K562 (cell line): ENCODE measurements around the gene MAP1A.

ENCODE experiments used
- CHD1 ChIP-seq: fragments of 200-600 bp; sonication (generic); IDR thresholded peaks from one replicate; pipeline ENCODE4 v1.6.1; 2012; ENCODE audit warnings: mild to moderate bottlenecking, moderate library complexity, low read length, inconsistent platforms
- SMARCA4 ChIP-seq: fragments of 450-650 bp; IDR thresholded peaks from 2 replicates; pipeline ENCODE4 v1.6.1; 2016
- ZNF140 ChIP-seq: fragments of 250-450 bp; sonication (Bioruptor Pico); IDR thresholded peaks from 2 replicates; pipeline ENCODE4 v1.8.0; 2021; ENCODE audit warnings: moderate library complexity, mild to moderate bottlenecking, inconsistent platforms
- TF ChIP-seq, protein P1 (sequence below): sonication (generic); formaldehyde crosslinking; IDR thresholded peaks from 2 replicates; pipeline ENCODE4 v1.8.0; 2022; ENCODE audit warnings: missing genetic modification reagents, mild to moderate bottlenecking, borderline replicate concordance

DNA sequence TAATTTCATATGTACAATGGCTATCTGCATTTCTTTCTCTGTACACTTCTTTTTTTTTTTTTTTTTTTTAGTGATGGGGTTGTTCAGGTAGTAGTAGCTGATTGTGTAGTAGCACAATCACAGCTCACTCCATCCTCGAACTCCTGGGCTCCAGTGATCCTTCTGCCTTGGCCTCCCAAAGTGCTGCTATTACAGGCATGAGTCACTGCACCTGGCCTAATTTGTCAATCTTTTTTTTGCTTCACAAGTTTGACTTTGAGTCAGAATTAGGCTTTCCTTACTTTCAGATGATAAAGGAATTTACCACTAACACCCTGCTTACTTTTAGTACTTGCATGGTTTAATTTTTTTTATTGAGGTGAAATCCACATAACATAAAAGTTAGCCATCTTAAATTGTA is 28.0 kb downstream of the MAP1A start:
- TF ChIP-seq CHD1 (no peak), ZNF140 (CRISPR knock-in tag) (no peak), SMARCA4 (no peak)
- TF ChIP-seq, protein P1, sequence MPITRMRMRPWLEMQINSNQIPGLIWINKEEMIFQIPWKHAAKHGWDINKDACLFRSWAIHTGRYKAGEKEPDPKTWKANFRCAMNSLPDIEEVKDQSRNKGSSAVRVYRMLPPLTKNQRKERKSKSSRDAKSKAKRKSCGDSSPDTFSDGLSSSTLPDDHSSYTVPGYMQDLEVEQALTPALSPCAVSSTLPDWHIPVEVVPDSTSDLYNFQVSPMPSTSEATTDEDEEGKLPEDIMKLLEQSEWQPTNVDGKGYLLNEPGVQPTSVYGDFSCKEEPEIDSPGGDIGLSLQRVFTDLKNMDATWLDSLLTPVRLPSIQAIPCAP (CRISPR knock-in tag), result no peak
